SIG-M5 (cell line): ENCODE data around the gene ARSJ.
A peak's percentile ranks its signal among the peaks of the same experiment; 100 is the strongest.
"Not testable (repeated sequence)": the region's sequence is repeated elsewhere in the genome, so short reads cannot be mapped to it uniquely, and the experiment has no call there.

Experiments used
- DNase-seq: peaks from one replicate; lab custom pipeline; 2025; lab: John Stamatoyannopoulos, UW

Gene ARSJ

DNA sequence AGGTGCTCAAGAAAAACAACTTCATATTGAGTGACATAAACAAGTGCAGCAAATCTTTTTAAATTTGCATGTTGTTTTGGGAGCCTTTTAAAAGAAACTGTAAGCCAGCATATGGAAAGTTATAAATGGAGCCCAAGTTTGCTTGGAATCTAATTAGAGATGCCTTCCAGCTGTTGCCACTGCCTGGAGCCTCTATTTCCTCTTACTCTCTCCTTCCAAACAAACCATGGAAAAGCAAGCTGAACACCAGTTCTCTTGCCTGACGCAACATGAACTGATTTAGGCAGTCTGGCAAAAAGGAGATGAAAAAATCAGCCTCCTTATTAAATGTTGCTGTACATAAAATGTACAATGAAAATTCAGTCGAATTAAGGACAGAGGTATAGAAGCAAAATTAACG lies 21.5 kb downstream of the ARSJ start:
- no peak for DNase-seq

DNA sequence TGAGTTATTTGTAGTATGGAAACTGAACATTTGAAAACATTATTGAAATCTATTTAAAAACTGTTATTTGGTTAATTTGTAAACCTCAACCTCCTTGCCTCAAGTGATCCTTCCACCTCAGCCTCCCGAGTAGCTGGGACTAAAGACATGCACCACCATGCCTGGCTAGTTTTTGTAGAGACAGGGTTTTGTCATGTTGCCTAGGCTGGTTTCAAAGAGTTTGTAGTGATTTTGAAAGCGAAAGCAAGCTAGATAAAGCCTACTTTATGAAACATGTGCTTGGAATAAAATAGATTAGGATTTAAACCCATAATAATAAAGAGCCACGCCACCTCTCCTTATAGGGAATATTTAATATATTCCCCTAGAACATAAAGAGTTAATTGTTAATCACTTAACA lies 23.5 kb downstream of the ARSJ start:
- DNase-seq = no peak

DNA sequence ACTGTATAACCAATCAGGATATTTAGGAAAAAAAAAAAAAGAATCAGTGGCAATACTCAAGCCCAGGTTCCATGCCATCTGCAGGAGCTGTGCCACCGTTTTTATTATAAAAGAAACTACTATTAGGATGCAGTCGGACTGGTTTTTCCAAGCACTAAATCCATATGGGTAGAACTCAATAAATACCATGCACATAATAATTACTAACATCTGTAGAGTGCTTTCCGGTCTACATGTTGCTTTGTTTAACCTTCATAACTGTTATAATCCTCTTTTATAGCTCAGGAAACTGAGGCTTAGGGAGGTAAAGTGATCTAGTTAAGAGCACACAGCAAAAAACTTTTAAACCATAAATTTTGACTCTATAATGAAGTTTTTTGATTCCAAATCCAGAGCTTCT lies 24.0 kb downstream of the ARSJ start:
- DNase-seq = no peak

DNA sequence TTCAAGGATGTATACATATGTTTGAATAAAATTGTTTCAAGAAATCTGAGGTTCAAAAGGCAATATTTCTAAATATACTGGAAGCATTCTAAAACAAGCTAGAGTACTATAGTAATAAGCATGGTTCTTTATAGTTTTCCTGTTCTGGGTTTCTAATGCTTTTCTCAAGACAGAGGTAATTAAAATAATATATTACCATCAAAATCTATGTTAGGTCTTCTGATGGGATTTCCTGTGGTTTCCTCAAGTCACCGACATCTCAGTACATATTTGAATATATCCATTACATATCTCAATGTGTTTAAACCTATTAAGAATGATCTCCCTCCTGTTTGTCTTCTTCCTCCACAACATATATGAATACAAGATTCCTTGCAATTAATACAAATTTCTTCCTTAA lies 25.6 kb downstream of the ARSJ start:
- no peak for DNase-seq

DNA sequence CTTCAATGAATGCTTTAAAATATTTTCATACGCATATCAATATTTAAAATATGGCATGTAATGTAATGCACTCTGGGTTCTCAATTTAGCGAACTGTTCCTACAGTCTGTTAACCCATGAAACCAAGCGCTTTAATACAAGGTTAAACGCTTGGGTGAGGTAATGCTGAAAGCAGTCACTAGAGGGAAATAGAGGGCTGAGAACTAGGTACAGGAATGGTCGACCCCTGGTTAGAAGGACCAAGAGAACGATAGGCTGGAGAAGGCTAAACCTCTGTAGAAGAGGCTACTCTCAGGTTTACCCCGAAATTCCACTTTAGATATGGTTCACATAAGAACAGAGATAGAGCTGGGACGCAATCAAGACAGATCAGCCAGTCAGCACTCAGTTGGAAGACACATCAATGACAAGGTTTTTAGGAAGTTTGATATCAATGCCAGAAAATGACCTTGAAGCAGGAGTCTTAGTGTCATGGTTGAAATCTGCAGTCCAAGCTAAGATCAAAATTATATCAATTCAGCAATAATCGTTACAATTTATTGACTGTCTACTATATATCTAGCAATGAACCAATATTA lies 26.9 kb downstream of the ARSJ start:
- peak; percentile 1 for DNase-seq

DNA sequence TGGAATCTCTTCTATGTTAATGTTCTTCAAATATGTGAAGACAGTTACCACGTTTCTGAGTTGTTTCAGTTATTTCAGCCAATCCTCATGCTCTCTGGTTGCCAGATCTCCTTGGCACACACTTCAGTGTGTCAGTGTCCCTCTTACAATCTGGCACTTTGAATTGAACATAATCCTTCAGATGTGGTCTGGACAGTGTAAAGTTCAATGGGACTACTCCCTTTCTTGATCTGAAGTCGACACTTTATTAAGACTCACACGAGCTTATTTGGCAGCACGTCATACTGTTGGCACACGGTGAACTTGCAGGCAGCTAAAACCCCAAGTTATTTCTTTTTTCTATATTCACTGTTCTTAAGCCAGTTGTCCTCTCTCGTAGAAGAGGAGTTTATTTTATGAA lies 28.2 kb downstream of the ARSJ start:
- no peak for DNase-seq

DNA sequence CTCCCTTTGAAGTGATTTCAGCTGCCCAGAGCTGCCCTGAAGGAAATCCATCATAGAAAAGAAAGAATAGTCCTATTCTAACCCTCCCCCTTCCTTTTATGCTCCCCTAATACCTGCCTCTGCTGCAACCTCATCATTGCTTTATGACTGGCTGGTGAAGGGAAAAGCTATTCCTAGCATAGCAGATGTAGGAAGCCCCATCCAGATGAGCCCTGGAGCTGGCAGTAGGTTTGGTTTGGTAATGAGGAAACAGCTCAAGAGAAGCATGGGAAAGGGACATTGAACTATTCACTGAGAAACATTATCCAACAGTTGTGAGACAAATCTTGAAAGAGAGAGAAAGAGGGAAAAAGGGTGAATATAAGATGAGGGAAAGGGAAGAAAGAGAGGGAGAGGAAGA lies 29.2 kb downstream of the ARSJ start:
- DNase-seq = no peak

DNA sequence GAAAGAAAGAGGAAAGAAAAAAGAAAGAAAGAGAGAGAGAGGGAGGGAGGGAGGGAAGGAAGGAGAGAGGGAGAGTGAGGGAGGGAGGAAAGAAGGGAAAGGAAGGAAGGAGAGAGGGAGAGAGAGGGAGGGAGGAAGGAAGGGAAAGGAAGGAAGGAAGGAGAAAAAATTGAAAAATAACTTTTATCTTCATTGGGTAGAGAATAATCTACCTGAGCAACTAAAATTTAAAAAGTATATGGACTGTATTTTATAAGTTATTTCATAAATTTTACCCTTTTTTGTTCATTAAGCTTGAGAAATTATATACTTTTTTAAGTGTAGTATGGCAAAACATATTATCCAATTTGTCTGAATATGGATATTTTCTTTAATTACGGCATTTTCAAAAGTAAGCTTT lies 32.0 kb downstream of the ARSJ start:
- no peak for DNase-seq

DNA sequence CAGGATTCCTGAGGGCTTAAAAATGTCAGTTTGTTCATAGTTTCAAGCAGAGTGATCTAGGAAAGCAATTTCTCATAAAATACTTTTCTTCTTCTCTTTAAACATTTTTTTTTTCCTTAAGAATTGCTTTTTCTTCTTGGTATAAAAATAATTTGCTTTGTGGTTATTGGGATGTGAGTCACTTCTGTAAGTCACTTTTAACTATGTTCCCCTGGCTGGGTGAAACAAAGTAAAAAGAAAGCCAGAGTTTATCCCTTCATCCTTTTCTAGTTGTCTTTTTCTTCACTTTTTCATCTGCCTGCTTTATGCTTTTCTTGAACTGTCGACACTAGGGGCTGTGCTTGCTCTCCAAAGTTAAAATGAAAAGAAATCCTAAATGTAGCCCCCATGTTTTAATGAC lies 33.5 kb downstream of the ARSJ start:
- no peak for DNase-seq

DNA sequence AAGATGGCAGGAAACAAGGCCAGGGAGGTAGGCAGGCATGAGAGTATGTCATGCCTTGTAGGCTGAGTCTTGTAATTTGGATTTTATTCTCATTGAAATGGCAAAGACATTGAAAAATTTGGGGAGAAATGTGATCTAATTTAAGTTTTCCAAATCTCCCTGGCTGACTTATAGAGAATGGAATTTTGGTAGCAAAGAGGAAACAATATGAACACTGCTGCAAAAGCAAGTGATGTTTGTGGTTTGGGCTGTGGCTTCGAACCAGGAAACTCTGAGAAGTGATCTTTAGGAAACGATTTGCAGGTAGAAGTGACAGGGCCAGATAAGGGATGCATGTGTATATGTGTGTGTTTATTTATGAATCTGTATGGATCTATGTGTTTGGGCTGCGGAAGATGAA lies 35.6 kb downstream of the ARSJ start:
- no peak for DNase-seq

DNA sequence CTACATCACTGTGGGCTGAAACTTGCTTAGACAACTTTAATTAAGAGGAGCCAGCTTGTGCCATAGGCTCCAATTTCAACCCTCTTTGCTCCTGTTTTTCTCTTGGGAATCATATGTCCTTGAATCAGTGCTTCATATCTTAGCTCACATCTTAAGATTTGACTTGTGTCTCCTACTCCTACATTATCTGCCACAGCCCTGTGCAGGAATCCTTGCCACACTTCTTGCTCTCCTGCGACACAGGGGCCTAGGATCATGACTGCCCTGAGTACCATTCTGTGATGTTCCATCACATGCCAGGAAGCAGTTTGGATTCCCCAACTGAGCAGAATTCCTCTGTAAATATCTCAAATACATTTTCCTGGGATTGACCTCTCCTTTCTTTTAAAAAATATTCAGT lies 36.4 kb downstream of the ARSJ start:
- DNase-seq = no peak

DNA sequence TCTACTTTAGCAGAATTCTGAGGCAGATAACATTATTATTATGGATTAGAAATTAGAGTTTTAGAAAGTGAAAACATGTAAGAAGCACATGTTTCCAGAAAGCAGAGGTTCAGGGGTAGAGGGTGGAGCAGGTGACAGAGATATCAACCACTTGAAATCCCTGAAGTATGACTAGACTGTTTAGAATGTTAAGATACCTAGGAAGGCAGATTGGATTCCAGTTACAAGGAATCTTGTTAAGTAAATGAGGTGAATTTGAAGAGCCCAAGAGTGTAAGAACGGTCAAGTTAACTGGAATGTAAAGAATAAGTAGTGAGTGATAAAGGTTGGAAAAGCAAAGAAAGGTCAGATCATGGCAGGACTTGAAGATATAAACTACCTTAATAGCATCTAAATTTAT lies 37.6 kb downstream of the ARSJ start:
- DNase-seq = no peak

DNA sequence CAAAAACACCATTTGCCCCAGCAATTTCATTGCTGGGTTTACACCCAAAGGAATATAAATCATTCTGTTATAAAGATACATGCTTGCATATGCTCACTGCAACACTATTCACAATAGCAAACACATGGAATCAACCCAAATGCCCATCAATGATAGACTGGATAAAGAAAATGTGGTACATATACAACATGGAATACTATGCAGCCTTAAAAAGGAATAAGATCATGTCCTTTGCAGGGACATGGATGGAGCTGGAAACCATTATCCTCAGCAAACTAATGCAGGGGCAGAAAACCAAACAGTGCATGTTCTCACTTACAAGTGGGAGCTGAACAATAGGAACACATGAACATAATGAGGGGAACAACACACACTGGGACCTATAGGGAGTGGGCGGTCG lies 39.3 kb downstream of the ARSJ start:
- not testable (repeated sequence) for DNase-seq

DNA sequence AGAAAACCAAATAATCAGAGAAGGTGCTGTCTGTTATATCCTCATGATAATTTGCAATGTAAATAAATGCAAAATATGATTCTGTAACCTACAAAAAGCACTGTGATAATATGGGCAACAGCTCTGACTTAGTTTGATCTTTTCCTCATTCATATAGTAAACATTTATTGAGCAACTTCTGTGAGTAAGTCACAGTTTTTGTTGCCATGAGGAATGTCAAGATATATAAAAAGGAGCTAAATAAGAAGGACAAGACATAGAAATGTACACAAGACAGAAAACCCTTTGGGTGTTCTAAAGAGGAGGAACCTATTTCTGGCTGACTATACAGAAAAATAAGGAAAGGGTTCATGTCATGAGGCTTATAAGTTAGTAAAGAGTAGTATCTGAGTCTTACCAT lies 44.3 kb downstream of the ARSJ start:
- DNase-seq = no peak

DNA sequence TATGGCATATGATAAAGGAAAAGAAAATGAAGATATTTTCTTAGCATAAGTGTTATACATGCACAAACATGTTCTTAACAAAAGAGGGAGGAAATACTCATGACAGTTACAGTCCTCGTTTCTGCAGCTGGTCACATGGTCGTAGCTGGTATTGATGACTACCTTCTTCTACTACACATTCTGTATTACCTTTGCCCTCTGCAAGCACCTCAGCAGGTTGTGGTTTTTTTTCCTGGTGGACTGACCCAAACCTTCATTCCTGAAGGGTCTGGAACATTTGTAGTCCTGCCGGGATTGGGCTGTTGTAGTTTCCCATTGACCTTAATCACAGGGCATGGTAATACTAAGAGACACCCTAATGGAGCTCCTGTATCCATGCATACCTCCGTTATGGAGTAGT lies 54.7 kb downstream of the ARSJ start:
- DNase-seq = not testable (repeated sequence)

DNA sequence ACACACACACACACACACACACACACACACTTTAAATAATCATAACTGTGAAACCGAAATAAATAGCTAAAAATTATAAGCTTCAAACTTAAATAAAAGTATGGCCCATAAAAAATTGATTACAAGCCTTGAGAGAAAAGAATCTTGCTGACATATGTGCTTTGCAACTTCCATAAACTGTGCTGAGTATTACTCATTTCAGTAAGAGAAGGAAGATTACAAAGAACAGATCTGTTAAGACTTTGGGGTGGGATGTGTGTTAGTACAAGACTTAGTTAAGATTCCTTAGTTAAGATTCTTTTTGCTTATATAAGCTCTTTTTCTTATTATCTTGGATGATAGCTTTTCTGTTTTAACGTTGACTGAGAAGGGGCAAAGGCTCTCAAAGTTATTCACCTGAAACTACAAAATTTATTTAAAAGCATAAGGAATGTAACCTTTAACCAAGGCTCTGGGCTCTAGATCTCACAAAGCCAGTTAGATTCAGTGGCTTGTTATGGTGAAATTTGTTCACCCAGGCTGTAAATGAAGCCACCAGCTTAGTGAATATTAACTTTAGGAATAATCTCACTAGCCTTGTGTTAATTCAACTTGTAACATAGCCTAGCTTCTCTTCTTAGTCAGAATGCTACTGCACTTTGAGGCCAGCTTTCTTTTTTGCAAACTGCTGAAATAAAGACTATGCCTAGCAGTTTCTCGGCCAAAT lies 58.2 kb downstream of the ARSJ start:
- DNase-seq = no peak

DNA sequence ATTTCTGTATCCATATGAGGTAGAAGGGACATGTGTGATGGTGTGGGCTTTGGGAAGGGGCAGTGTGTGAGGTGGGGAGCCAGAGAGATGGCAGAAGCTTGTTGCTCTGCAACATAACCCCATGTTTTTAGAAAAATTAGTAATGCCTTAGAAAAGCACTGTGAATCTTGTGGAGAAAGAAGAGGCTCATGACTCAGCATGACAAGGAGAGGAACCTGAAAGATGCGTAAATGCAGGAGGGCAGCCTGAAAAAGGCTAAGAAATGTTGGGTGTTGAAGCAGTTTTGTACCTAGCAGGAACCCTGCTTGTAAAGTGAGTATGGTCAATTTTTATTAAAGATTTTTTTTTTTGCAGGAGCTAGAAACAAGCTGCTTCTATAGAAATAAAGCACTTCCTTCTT lies 59.8 kb downstream of the ARSJ start:
- DNase-seq = no peak

DNA sequence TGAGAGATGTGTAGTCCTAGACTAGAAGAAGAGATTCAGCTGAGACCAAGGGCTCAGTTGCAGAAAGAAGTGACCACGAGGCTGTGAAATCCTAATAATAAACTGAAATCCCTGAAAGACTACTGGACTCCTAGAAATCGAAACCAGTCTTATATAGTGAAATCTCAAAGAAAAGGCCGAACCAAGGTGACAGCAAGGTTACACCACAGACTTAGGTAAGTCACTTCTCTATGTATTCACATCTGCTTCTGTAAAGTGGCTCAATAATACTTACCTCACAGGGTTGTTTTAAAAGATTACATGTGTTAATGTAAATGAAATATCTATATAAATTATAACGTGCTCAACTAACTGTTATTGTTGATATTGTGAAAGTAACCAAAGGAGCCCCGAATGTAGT lies 60.3 kb downstream of the ARSJ start:
- no peak for DNase-seq

DNA sequence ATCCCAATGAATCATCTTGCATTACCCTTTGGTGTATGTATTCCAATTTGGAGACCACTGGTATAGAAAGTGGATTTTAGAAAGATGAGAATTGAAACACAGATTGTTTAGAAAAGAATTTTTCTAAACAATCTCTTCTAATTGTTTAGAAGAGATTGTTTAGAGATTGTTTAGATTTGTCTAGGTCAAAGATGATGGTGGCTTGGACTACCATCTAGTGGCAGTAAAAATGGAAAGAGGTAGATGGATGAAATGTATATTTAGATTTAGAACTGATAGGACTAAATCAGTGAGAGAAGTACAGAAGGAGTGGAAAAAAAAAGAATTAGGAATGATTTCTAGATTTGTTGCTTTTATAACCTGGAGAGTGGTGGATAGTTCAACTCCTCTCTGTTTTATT lies 70.6 kb downstream of the ARSJ start:
- DNase-seq = no peak

DNA sequence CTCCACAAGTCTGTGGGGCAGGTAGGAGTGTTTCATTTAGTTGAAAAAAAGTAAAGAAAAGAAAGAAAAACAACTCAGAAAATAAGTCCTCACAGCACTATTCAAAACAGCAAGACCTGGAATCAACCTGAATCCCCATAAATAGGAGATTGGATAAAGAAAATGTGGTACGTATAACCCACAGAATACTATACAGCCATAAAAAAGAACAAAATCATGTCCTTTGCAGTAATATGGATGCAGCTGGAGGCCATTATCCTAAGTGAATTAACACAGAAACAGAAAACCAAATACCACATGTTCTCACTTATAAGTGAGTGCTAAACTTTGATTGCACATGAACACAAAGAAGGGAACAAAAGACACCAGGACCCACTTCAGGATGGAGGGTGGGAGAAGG lies 71.9 kb downstream of the ARSJ start:
- no peak for DNase-seq

DNA sequence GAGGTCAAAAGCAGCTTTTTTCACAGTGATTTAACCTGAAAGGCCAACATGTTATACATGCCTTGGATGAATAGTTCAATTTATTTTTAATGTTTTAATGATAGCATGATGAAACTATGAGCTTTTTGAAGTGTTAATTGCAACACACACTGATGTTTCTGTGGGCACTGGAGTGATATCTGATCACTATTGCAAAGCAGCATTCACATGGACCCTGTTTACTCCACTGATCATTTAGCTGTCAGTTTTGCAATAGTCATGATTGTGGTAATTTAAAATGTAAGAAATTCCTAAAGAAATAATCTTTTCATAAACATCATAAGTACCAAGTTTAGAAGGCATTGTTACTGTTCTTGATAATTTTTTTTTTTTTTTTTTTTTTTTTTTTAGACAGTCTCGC lies 74.1 kb downstream of the ARSJ start:
- DNase-seq = no peak

DNA sequence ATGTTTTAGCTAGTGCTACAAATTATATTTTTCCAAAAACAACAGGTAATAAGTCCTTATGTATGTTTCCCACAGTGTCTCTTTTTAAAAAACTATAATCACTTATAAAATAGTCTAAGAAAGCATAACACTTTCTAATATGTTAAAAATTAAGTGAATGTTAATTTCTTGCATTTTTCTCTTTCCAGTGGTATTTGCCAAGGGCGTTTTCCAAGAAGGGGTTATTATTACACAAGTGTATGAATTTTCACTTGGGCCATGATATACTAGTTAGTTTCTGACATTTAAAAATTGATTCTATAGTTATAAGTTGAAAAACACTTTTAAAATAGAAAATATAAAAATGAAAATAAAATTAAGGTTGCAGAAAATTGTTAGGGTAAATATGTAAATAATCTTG lies 74.6 kb downstream of the ARSJ start:
- DNase-seq = no peak

DNA sequence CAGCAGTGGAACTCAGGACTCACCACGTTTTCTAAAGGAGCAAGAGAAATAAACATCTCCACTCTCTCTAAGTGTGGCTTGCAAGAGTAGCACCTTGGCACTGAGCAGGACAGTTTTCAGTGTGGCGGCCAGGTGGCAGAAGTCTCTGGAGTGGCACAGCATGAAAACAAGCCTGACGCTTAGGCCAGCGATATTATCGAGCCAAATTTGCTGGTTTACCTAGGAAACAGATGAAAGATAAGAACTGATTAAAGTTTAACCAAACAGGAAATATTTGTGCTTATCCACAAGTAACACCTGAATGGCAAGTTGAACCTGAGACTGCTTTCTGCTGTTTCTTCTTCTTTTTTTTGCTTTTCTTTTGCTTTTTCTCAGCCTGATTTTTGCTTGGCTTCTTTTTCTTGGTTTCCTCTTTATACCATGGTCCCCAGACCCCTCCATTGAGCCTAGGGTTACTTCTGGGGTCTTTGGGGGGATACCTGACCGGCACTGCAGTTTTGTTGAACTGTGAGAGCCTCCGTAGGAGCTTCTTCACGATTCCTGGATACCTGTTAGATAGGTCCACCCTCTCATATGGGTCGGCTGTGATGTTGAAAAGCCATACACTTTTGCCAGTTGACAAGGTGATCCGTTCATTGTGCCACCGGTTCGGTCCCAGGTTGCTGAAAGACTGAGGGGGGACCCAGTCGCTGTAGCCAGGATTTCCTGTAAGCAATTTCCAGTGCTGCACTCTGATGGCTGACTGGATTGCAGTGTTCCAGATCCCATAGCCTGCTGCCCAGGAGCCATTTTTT lies 77.3 kb downstream of the ARSJ start:
- no peak for DNase-seq
